ENCODE data around the gene ZFYVE16.
"Not testable (repeated sequence)": the region's sequence is repeated elsewhere in the genome, so short reads cannot be mapped to it uniquely, and the experiment has no call there.

Gene ZFYVE16

GRCh38 chr5:80487829-80488721 lies 80.2 kb downstream of the ZFYVE16 start, which contains the start of gene FAM151B:
Gene FAM151B, plus strand, starts transcription at chr5:80488100. Its CDS starts 24 bp downstream, at chr5:80488124.
- peak; percentile 94 for DNase-seq (ENCODE audit: low spot score)

DNA sequence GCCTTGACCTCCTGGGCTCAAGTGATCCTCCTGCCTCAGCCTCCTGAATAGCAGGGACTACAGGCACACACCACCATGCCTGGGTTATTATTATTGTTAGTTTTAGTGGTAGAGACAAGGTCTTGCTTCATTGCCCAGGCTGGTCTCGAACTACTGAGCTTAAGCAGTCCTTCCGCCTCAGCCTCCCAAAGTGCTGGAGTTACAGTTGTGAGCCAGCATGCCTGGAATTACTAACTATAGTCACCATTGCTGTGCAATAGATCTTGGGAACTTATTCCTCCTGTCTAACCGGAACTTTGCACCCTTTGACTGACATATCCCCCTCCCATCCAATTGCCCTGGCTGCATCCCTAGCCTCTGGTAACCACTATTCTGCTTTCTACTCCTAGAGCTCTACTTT lies 83.4 kb downstream of the ZFYVE16 start:
- DNase-seq (ENCODE audit: low spot score), result no peak

- no peak for DNase-seq (ENCODE audit: low spot score)
Observed at GRCh38 chr5:80492741-80493140, 84.9 kb downstream of the ZFYVE16 start.

DNA sequence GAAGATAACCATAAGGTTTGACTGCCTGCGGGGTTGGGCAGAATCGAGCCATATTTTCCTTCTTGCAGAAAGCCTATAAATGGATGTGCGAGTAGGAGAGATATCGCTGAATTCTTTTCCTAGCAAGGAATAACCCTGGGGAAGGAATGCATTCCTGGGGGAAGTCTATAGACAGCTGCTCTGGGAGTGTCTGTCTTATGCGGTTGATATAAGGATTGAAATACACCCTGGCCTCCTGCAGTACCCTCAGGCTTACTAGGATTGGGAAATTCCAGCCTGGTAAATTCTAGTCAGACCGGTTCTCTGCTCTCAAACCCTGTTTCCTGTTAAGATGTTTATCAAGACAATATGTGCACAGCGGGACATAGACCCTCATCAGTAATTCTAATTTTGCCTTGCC lies 85.6 kb downstream of the ZFYVE16 start:
- DNase-seq (ENCODE audit: low spot score), result not testable (repeated sequence)

DNA sequence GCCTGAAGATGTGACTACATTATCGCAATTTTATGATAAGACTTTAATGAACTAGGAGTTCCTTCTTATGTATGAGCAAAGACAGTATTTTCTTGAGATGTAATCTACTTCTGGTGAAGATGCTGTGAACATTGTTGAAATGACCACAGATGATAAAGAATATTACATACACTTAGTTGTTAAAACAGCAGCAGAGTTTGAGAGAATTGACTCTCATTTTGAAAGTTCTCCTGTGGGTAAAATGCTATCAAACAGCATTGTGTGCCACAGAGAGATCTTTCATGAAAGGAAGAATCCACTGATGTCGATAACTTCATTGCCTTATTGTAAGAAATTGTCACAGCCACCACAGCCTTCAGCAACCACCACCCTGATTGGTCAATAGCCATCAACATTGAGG lies 88.0 kb downstream of the ZFYVE16 start:
- no peak for DNase-seq (ENCODE audit: low spot score)

- no peak for DNase-seq (ENCODE audit: low spot score)
Observed at GRCh38 chr5:80502800-80503199, 94.9 kb downstream of the ZFYVE16 start.

- no peak for DNase-seq (ENCODE audit: low spot score)
Observed at GRCh38 chr5:80503641-80504040, 95.8 kb downstream of the ZFYVE16 start.

GRCh38 chr5:80504833-80505232 lies 97.0 kb downstream of the ZFYVE16 start:
- DNase-seq (ENCODE audit: low spot score), result no peak

DNA sequence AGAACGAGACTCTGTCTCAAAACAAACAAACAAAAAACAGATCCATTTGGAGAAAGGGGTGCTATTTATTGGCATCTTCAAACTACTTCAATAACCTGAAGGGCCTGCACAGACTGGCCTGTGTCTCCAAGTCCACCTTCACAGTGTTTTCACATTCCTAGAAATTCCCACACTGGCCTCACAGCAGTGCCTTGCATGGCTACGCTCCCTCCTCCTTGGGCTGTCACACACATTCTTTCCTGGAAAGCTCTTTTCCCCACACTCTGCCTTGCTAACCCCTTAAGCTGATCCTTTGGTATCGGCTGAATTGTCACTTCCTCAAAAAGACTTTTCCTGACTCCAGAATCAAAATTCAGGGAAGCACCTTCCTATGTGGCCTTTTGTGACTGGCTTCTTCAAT lies 99.8 kb downstream of the ZFYVE16 start:
- DNase-seq (ENCODE audit: low spot score), result peak; percentile 8

GRCh38 chr5:80508844-80509243 lies 101.0 kb downstream of the ZFYVE16 start:
- no peak for DNase-seq (ENCODE audit: low spot score)

GRCh38 chr5:80509362-80509761 lies 101.5 kb downstream of the ZFYVE16 start:
- DNase-seq (ENCODE audit: low spot score), result no peak

GRCh38 chr5:80516826-80517225 lies 109.0 kb downstream of the ZFYVE16 start:
- DNase-seq (ENCODE audit: low spot score), result no peak
